Measurements from ENCODE around the gene ZKSCAN4. TPM values are rescaled to one million over a fixed set of nuclear protein-coding genes. Genes with fewer than 3 reads are reported as not detected.

ZKSCAN4 gene
- total RNA-seq, 1 donor from 2014 or later: 7.7 TPM

DNA sequence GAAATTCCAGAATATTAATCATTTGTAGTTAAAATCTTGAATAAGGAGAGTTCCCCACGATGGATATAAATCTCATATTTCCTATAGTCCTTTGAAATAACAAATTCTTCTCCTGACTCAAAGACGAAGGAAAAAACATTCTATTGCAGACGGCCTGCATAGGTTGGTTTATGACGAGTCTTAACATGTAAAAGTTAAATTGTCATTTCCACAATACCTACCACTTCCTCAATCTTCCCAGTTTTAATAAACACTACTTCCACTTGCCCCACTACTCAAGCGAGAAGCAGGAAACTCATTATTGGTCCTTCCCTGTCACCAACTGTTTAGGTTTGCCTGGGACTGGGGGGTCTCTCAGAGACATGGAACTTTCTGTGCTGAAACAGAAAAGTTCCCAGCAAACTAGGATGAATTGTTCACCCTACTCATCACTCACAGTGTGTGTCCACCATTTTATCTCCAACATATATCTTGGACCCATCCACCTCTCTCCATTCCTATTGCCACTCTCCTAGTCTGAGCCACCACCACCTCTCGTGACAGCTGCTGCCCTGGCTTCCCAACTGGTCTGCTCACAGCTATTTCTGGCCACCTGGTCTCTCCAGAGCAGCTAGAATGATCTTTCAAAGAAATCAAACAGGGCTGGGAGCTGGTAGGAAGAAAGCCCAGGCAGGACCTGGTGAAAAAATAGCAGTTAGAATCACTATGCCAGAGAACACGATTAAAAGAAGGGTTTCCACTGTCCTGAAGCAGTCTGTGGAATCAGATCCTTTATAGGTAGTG is 42.1 kb downstream of the ZKSCAN4 start:
- TF ChIP-seq, protein P1, sequence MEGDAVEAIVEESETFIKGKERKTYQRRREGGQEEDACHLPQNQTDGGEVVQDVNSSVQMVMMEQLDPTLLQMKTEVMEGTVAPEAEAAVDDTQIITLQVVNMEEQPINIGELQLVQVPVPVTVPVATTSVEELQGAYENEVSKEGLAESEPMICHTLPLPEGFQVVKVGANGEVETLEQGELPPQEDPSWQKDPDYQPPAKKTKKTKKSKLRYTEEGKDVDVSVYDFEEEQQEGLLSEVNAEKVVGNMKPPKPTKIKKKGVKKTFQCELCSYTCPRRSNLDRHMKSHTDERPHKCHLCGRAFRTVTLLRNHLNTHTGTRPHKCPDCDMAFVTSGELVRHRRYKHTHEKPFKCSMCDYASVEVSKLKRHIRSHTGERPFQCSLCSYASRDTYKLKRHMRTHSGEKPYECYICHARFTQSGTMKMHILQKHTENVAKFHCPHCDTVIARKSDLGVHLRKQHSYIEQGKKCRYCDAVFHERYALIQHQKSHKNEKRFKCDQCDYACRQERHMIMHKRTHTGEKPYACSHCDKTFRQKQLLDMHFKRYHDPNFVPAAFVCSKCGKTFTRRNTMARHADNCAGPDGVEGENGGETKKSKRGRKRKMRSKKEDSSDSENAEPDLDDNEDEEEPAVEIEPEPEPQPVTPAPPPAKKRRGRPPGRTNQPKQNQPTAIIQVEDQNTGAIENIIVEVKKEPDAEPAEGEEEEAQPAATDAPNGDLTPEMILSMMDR (IDR thresholded peaks at IDR 0.05; ENCODE audit: partially characterized antibody, unreplicated experiment): no peak
- H3K9me3 Mint-ChIP-seq (ENCODE audit: unreplicated experiment): peaks cover 20% of the 10 kb centered on the region
- H3K4me3 Mint-ChIP-seq (ENCODE audit: unreplicated experiment): peak overlapping the region; percentile 18
- peak overlapping the region; percentile 64 for H3K27ac Mint-ChIP-seq (ENCODE audit: unreplicated experiment)
- H3K36me3 Mint-ChIP-seq (ENCODE audit: unreplicated experiment): peaks cover 5% of the 10 kb centered on the region
- peaks cover 14% of the 10 kb centered on the region for H3K4me1 Mint-ChIP-seq (ENCODE audit: low read depth, unreplicated experiment)
- no peak for DNase-seq
- H3K27me3 Mint-ChIP-seq (ENCODE audit: unreplicated experiment): peaks cover 14% of the 10 kb centered on the region

DNA sequence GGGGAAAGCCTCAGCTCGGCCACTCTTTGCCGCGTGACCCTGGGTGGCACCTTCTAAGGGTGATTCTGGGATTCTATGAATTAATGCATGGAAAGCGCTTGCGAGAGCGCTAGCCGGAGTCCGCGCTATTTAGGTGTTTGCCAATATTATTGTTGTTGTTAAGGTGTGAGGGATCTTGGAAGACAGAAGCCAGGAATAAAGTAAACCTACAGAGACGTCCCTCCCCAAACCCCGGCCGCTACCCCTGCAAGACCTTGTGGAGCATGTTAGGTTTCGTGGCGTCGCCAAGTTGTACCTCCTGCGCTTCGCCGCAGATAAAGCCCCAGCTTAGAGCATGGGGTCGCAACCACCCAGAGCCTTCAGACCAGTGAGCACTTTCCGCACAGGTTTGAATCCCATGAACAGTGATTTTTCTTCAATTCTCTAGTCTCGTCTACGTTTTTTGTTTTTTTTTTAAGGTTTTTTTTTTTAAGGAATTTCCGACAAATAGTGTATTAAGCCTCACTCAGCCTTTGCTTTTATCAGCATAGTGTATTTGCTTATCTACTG is 43.9 kb downstream of the ZKSCAN4 start:
- TF ChIP-seq, protein P1 (IDR thresholded peaks at IDR 0.05; ENCODE audit: partially characterized antibody, unreplicated experiment): no peak
- H3K27me3 Mint-ChIP-seq (ENCODE audit: unreplicated experiment): peaks cover 16% of the 10 kb centered on the region

DNA sequence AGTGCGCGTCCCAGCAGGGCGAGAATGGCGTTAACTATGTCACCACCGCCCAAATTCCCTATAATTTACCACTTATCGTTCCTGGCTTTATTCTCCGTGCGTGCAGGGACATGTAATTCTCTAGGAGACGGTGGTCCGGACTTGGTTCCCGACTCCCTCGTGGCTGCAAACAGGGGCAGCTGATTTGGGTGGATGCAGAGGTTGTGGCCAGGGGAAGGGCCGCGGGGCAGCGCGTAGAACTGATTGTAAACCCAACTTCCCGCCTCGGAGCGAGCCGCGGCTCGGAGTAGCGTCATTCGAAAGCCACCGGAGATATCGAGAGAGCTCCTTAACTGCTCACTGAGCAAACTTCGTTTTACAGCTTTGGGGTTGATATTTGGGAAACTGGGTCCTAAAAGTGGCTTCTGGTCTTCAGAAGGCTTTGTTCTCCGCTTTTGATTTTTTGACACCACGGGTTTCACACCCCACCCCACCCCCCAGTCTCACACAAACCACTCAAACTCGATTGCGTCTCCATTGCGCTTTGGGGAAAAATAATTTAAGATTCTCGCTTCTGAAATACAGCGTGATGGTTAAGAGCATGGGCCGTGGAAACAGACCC is 44.5 kb downstream of the ZKSCAN4 start:
- Mint-ChIP-seq H3K36me3 (ENCODE audit: unreplicated experiment) (peaks cover 5% of the 10 kb centered on the region), H3K4me3 (ENCODE audit: unreplicated experiment) (peak overlapping the region; percentile 98), H3K4me1 (ENCODE audit: low read depth, unreplicated experiment) (peaks cover 14% of the 10 kb centered on the region), H3K27ac (ENCODE audit: unreplicated experiment) (peak overlapping the region; percentile 20), H3K27me3 (ENCODE audit: unreplicated experiment) (peaks cover 13% of the 10 kb centered on the region), H3K9me3 (ENCODE audit: unreplicated experiment) (peaks cover 14% of the 10 kb centered on the region)
- peak; percentile 50 for DNase-seq
- TF ChIP-seq, protein P1 (IDR thresholded peaks at IDR 0.05; ENCODE audit: partially characterized antibody, unreplicated experiment): no peak

More for the DNA sequence above, 43.9 kb downstream of the ZKSCAN4 start:
- H3K9me3 Mint-ChIP-seq (ENCODE audit: unreplicated experiment): peaks cover 20% of the 10 kb centered on the region
- H3K4me3 Mint-ChIP-seq (ENCODE audit: unreplicated experiment): peak overlapping the region; percentile 98
- DNase-seq: peak; percentile 28
- H3K27ac Mint-ChIP-seq (ENCODE audit: unreplicated experiment): no peak overlapping the region
- peaks cover 5% of the 10 kb centered on the region for H3K36me3 Mint-ChIP-seq (ENCODE audit: unreplicated experiment)
- H3K4me1 Mint-ChIP-seq (ENCODE audit: low read depth, unreplicated experiment): peaks cover 14% of the 10 kb centered on the region

DNA sequence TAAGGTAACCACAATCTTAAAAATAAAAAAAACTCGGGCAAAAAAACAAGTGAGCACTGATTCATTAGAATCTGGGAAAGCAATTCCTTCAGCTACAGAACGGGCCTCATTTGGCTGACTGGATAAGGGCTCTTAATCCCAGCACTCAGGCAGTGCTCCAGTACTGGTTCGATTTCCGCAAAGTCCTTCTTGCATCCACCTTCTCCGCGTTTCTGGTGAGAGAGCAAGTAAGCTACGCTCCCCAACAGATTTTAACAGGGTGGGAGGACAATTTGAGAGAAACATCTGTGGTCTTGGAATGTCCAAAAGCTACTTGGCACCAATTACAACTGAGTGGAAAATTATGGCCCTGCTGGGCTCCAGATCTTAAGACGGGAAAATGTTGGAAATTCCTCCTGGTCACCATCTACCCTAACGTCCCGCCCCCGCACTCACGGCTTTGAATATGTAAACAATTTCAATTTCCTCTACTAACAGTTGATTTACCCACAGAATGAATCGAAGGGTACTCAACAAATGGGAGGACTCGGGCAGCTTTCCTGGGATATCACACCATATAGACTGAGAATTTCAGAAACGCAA is 45.0 kb downstream of the ZKSCAN4 start:
- Mint-ChIP-seq H3K4me3 (ENCODE audit: unreplicated experiment) (peak overlapping the region; percentile 98), H3K4me1 (ENCODE audit: low read depth, unreplicated experiment) (peaks cover 12% of the 10 kb centered on the region), H3K27me3 (ENCODE audit: unreplicated experiment) (peaks cover 13% of the 10 kb centered on the region), H3K27ac (ENCODE audit: unreplicated experiment) (peak overlapping the region; percentile 20), H3K9me3 (ENCODE audit: unreplicated experiment) (peaks cover 11% of the 10 kb centered on the region), H3K36me3 (ENCODE audit: unreplicated experiment) (peaks cover 5% of the 10 kb centered on the region)
- no peak for DNase-seq
- TF ChIP-seq, protein P1 (IDR thresholded peaks at IDR 0.05; ENCODE audit: partially characterized antibody, unreplicated experiment): no peak
